A673 (cell line): ENCODE results near the gene CA5A. TPM values are rescaled to one million over a fixed set of nuclear protein-coding genes. Genes with fewer than 3 reads are reported as not detected.

Experiments
- BruUV-seq: library from RNA; stranded (reverse); fragments of 400-500 nt; replicated peaks from 2 replicates; lab custom pipeline; 2021; lab: Mats Ljungman, UMichigan
- CTCF ChIA-PET: fragments of 300-600 bp; sonication (Branson Sonifier 250); formaldehyde crosslinking; loops from one replicate; lab custom pipeline; 2022; ENCODE audit warnings: antibody characterized with exemption; lab: Charles Lee
- POLR2A ChIA-PET: fragments of 300-600 bp; sonication (Branson Sonifier 250); formaldehyde crosslinking; loops from one replicate; lab custom pipeline; 2022; ENCODE audit warnings: antibody characterized with exemption; ENCODE audit not compliant: low non-redundant PET; lab: Charles Lee
- DNase-seq: peaks from one replicate; pipeline ENCODE4 v3.0.0-alpha.2; 2015; ENCODE audit warnings: low spot score
- H3K27ac ChIP-seq: fragments of 200-600 bp; sonication (generic); 2 replicates; pipeline ENCODE4 v1.5.1; 2016; ENCODE audit warnings: mixed run types, low read depth, mild to moderate bottlenecking, mixed read lengths, antibody characterized with exemption, low read length; ENCODE audit not compliant: poor library complexity, severe bottlenecking
- H3K27me3 ChIP-seq: fragments of 200-600 bp; sonication (generic); replicated peaks from 2 replicates; pipeline ENCODE4 v1.6.1; 2017; ENCODE audit warnings: mixed run types, low read depth, mild to moderate bottlenecking, mixed read lengths, antibody characterized with exemption, low read length; ENCODE audit not compliant: insufficient read depth, poor library complexity
- H3K36me3 ChIP-seq: fragments of 200-600 bp; sonication (generic); 2 replicates; pipeline ENCODE4 v1.6.1; 2016; ENCODE audit warnings: mixed run types, mild to moderate bottlenecking, mixed read lengths, antibody characterized with exemption, low read length; ENCODE audit not compliant: insufficient read depth, poor library complexity, severe bottlenecking
- H3K4me1 ChIP-seq: fragments of 200-600 bp; sonication (generic); 2 replicates; pipeline ENCODE4 v1.6.1; 2017; ENCODE audit warnings: mixed run types, mild to moderate bottlenecking, mixed read lengths, antibody characterized with exemption, low read length; ENCODE audit not compliant: insufficient read depth, poor library complexity, severe bottlenecking
- H3K4me3 ChIP-seq: fragments of 200-600 bp; sonication (generic); 2 replicates; pipeline ENCODE4 v1.5.1; 2016; ENCODE audit warnings: low read depth, mixed run types, mild to moderate bottlenecking, mixed read lengths, low read length; ENCODE audit not compliant: poor library complexity, severe bottlenecking
- H3K9me3 ChIP-seq: fragments of 200-600 bp; sonication (generic); 2 replicates; pipeline ENCODE4 v1.6.1; 2016; ENCODE audit warnings: mixed run types, low read depth, mild to moderate bottlenecking, mixed read lengths, antibody characterized with exemption, low read length; ENCODE audit not compliant: poor library complexity, severe bottlenecking
- CTCF ChIP-seq: fragments of 300-800, 200-600 bp; sonication (generic); conservative IDR thresholded peaks from 2 replicates; pipeline ENCODE4 v1.5.1; 2017; ENCODE audit warnings: low read depth, mild to moderate bottlenecking, antibody characterized with exemption, low read length, moderate library complexity, mixed read lengths
- EZH2 ChIP-seq: fragments of 200-600 bp; sonication (generic); IDR thresholded peaks from 2 replicates; pipeline ENCODE4 v1.6.1; 2017; ENCODE audit warnings: borderline replicate concordance, low read depth, mild to moderate bottlenecking, mixed read lengths, antibody characterized with exemption, low read length; ENCODE audit not compliant: poor library complexity, severe bottlenecking
- intact Hi-C: fragments of 100-400 bp; cut with micrococcal nuclease; formaldehyde crosslinking; loops from one replicate; pipeline ENCODE4 v1.10.0; 2022; ENCODE audit not compliant: unreplicated experiment
- total RNA-seq: library from RNA; stranded (reverse); gene quantifications from 2 replicates; pipeline ENCODE4 v1.2.3, GENCODE V29; 2021

Gene CA5A
- total RNA-seq, 1 experiment from 2014 or later, result not detected

GRCh38 chr16:87954826-87955225 lies 18.5 kb upstream of the CA5A start:
- POLR2A ChIA-PET, result no interaction called here
- Histone ChIP-seq H3K4me1 (peaks cover 28% of the 10 kb centered on the region), H3K9me3 (no peaks in the 10 kb centered on the region), H3K4me3 (no peak overlapping the region), H3K27ac (peak overlapping the region; percentile 65), H3K27me3 (no peaks in the 10 kb centered on the region), H3K36me3 (peaks cover 13% of the 10 kb centered on the region)
- TF ChIP-seq CTCF, result no peak
- TF ChIP-seq EZH2, result no peak
- no TSS peak for BruUV-seq
- no peak for DNase-seq
- intact Hi-C loops, result loop anchor here (10.0 kb wide), 2 partner anchors 70 to 480 kb away; no protein-coding TSS in a partner anchor
- CTCF ChIA-PET, result interaction anchor here (0.5 kb wide), 1 partner anchor 1246 kb away, joined by 8 read pairs; no protein-coding TSS in a partner anchor

GRCh38 chr16:87954361-87954760 lies 18.0 kb upstream of the CA5A start:
- Histone ChIP-seq H3K27ac (peak overlapping the region; percentile 65), H3K9me3 (no peaks in the 10 kb centered on the region), H3K27me3 (no peaks in the 10 kb centered on the region), H3K36me3 (peaks cover 13% of the 10 kb centered on the region), H3K4me1 (peaks cover 28% of the 10 kb centered on the region), H3K4me3 (no peak overlapping the region)
- TF ChIP-seq EZH2 (no peak), CTCF (no peak)
- intact Hi-C loops, result loop anchor here (10.0 kb wide), 2 partner anchors 70 to 480 kb away; no protein-coding TSS in a partner anchor
- POLR2A ChIA-PET, result no interaction called here
- BruUV-seq, result no TSS peak
- CTCF ChIA-PET, result no interaction called here
- DNase-seq, result no peak

GRCh38 chr16:87953308-87954215 lies 17.2 kb upstream of the CA5A start:
- TF ChIP-seq EZH2 (no peak), CTCF (no peak)
- POLR2A ChIA-PET, result no interaction called here
- Histone ChIP-seq H3K9me3 (no peaks in the 10 kb centered on the region), H3K27ac (peak overlapping the region; percentile 65), H3K27me3 (no peaks in the 10 kb centered on the region), H3K4me1 (peaks cover 28% of the 10 kb centered on the region), H3K36me3 (peaks cover 13% of the 10 kb centered on the region), H3K4me3 (no peak overlapping the region)
- no TSS peak for BruUV-seq
- CTCF ChIA-PET, result no interaction called here
- DNase-seq, result no peak
- intact Hi-C loops, result loop anchor here (10.0 kb wide), 2 partner anchors 71 to 481 kb away; no protein-coding TSS in a partner anchor
